ENCODE measurements around the gene MRPS27.

DNA sequence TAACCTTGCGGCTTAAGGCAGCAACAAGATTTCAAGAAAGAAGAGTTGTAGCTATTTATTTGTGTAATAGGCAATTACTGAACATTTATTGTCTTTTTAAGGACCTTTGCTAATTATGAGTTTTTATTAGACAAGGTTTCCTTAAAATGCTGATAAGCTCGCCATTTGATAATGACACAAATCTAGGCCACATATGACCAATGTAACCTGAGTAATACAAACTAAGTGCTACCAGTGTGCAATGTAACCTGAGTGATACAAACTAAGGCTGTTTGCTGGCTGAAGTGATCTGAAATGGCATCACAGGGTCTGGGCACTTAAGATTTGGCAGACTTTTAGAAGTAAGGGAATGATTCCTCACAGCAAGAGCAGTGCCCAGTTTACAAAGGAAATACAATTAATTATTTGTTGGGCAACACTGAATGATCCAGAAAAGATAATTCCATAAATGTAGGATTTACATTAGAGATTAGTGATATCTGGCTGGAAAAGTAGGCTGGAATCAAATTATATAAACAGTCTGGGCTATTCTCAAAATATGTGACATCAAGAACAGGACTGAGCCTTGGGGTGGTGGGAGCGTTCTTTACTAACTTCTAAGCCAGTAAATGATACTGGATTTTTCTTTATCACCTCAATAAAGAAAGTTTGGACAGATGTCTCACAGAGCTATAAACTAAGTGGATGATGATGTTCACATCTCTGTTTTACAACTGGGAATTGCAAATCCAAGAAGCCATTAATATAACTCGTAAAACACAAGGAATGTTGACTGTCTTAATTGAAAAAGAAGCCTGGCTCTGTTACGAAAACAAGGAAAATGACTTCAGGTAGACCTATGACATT, 54.8 kb downstream of the MRPS27 start:
- TF ChIP-seq POLR2A (IDR thresholded peaks at IDR 0.05; ENCODE audit: low read length) (no peak), GATA1 (IDR thresholded peaks at IDR 0.05; ENCODE audit: low read depth, low read length) (no peak)
